PC-3 (cell line): ENCODE results near the gene GRK3. TPM values are rescaled to one million over a fixed set of nuclear protein-coding genes. Genes with fewer than 3 reads are reported as not detected.
"Not testable (repeated sequence)": the region's sequence is repeated elsewhere in the genome, so short reads cannot be mapped to it uniquely, and the experiment has no call there.

Experiments used
- ATAC-seq: fragments of 200-7000 bp; cut with Tn5 transposase; 2 replicates; pipeline ENCODE4 v1.9.1; 2020; ENCODE audit warnings: mild to moderate bottlenecking, moderate library complexity
- BruUV-seq: library from RNA; stranded (reverse); fragments of 400-500 nt; replicated peaks from 2 replicates; lab custom pipeline; 2021; lab: Mats Ljungman, UMichigan
- CTCF ChIA-PET: fragments of 300-600 bp; sonication (Branson Sonifier 250); formaldehyde crosslinking; loops from one replicate; lab custom pipeline; 2022; ENCODE audit warnings: antibody characterized with exemption; lab: Charles Lee
- POLR2A ChIA-PET: fragments of 300-600 bp; sonication (Branson Sonifier 250); formaldehyde crosslinking; loops from one replicate; lab custom pipeline; 2022; ENCODE audit warnings: antibody characterized with exemption; ENCODE audit not compliant: unreplicated experiment; lab: Charles Lee
- DNase-seq: peaks from one replicate; pipeline ENCODE4 v3.0.0-alpha.2; 2015
- H2AFZ ChIP-seq: fragments of 300-600 bp; sonication (generic); 2 replicates; pipeline ENCODE4 v1.6.0; 2016; ENCODE audit warnings: antibody characterized with exemption, low read length
- H3F3A ChIP-seq: fragments of 300-600 bp; sonication (generic); one replicate; pipeline ENCODE4 v1.6.0; 2017; ENCODE audit warnings: antibody characterized with exemption, low read length, control low read depth, mild to moderate bottlenecking; ENCODE audit not compliant: unreplicated experiment
- H3K27ac ChIP-seq: fragments of 300-600 bp; sonication (generic); 2 replicates; pipeline ENCODE4 v1.5.1; 2016; ENCODE audit warnings: mild to moderate bottlenecking, low read length
- H3K27me3 ChIP-seq: fragments of 300-600 bp; sonication (generic); 2 replicates; pipeline ENCODE4 v1.6.1; 2016; ENCODE audit warnings: low read length, mixed read lengths
- H3K36me3 ChIP-seq: fragments of 300-600 bp; sonication (generic); 2 replicates; pipeline ENCODE4 v1.6.1; 2016; ENCODE audit warnings: low read depth, mixed run types, low read length, mixed read lengths
- H3K4me1 ChIP-seq: fragments of 300-600 bp; sonication (generic); 2 replicates; pipeline ENCODE4 v1.5.1; 2016; ENCODE audit warnings: low read length; ENCODE audit not compliant: insufficient read depth
- H3K4me2 ChIP-seq: fragments of 300-600 bp; sonication (generic); 2 replicates; pipeline ENCODE4 v1.6.0; 2016; ENCODE audit warnings: low read length
- H3K4me3 ChIP-seq: fragments of 300-600 bp; sonication (generic); 2 replicates; pipeline ENCODE4 v1.5.1; 2016; ENCODE audit warnings: mild to moderate bottlenecking, low read length, mixed read lengths
- H3K79me2 ChIP-seq: fragments of 300-600 bp; sonication (generic); 2 replicates; pipeline ENCODE4 v1.6.1; 2017; ENCODE audit warnings: low read length, mixed read lengths
- H3K9ac ChIP-seq: fragments of 300-600 bp; sonication (generic); 2 replicates; pipeline ENCODE4 v1.6.0; 2016; ENCODE audit warnings: mild to moderate bottlenecking, low read length
- H3K9me2 ChIP-seq: fragments of 300-600 bp; sonication (generic); replicated peaks from 2 replicates; pipeline ENCODE4 v1.6.1; 2016; ENCODE audit warnings: mixed run types, low read length, mixed read lengths
- H3K9me3 ChIP-seq: fragments of 300-600 bp; sonication (generic); 2 replicates; pipeline ENCODE4 v1.6.1; 2016; ENCODE audit warnings: low read length, mixed read lengths
- H4K20me1 ChIP-seq: fragments of 300-600 bp; sonication (generic); 2 replicates; pipeline ENCODE4 v1.6.1; 2016; ENCODE audit warnings: low read length, mixed read lengths
- CTCF ChIP-seq: fragments of 300-600 bp; sonication (generic); conservative IDR thresholded peaks from 2 replicates; pipeline ENCODE4 v1.5.1; 2017; ENCODE audit warnings: antibody characterized with exemption, low read depth, mild to moderate bottlenecking, low read length
- EZH2 ChIP-seq: fragments of 300-600 bp; sonication (generic); IDR thresholded peaks from one replicate; pipeline ENCODE4 v1.6.1; 2017; ENCODE audit warnings: antibody characterized with exemption, mild to moderate bottlenecking, low read length; ENCODE audit not compliant: unreplicated experiment
- intact Hi-C: fragments of 100-400 bp; cut with micrococcal nuclease; formaldehyde crosslinking; loops from 2 replicates; pipeline ENCODE4 v1.9.0; 2023
- total RNA-seq: library from RNA; depleted of rRNA; stranded (reverse); fragments of >200 nt; gene quantifications from 2 replicates; pipeline ENCODE4 v1.2.3, GENCODE V29; 2014

GRK3 gene
- total RNA-seq, 1 experiment from 2014 or later, result under 0.01 TPM

- intact Hi-C loops, H3K9ac ChIP-seq, H3K9me3 ChIP-seq, H3K27ac ChIP-seq, H3K4me2 ChIP-seq, ATAC-seq, CTCF ChIA-PET, BruUV-seq, H3K79me2 ChIP-seq, DNase-seq, H3K36me3 ChIP-seq, H3K9me2 ChIP-seq, H4K20me1 ChIP-seq, H3F3A ChIP-seq, H3K4me1 ChIP-seq, H3K4me3 ChIP-seq, H2AFZ ChIP-seq, POLR2A ChIA-PET: not testable (repeated sequence)
- peaks cover 38% of the 10 kb centered on the region for H3K27me3 ChIP-seq
Observed at GRCh38 chr22:25561182-25561581, 3.3 kb upstream of the GRK3 start.

DNA sequence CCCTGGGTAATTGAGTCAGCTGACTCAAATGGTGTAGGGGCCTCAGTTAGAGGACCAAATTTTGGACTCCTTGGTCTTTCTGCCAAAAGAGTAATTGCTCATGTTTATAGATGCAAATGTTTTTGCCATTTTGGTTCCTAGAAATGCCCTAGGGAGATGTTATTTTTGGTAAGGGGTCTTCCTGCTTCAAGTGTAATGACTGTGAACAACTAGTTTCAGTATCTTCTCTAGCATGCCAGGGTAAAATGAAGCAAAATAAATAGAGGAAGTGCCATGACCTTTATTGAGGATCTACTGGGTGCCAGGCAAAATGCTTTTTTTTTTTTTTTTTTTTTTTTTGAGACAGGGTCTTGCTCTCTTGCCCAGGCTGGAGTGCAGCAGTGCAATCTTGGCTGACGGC is 2.5 kb upstream of the GRK3 start:
- H3K79me2 ChIP-seq, H3F3A ChIP-seq, H3K36me3 ChIP-seq, DNase-seq, POLR2A ChIA-PET, H3K4me2 ChIP-seq, H4K20me1 ChIP-seq, H3K9me2 ChIP-seq, CTCF ChIA-PET, H3K9me3 ChIP-seq, H3K4me3 ChIP-seq, H3K9ac ChIP-seq, ATAC-seq, intact Hi-C loops, H3K4me1 ChIP-seq, H2AFZ ChIP-seq, H3K27ac ChIP-seq, BruUV-seq: not testable (repeated sequence)
- peaks cover 42% of the 10 kb centered on the region for H3K27me3 ChIP-seq

DNA sequence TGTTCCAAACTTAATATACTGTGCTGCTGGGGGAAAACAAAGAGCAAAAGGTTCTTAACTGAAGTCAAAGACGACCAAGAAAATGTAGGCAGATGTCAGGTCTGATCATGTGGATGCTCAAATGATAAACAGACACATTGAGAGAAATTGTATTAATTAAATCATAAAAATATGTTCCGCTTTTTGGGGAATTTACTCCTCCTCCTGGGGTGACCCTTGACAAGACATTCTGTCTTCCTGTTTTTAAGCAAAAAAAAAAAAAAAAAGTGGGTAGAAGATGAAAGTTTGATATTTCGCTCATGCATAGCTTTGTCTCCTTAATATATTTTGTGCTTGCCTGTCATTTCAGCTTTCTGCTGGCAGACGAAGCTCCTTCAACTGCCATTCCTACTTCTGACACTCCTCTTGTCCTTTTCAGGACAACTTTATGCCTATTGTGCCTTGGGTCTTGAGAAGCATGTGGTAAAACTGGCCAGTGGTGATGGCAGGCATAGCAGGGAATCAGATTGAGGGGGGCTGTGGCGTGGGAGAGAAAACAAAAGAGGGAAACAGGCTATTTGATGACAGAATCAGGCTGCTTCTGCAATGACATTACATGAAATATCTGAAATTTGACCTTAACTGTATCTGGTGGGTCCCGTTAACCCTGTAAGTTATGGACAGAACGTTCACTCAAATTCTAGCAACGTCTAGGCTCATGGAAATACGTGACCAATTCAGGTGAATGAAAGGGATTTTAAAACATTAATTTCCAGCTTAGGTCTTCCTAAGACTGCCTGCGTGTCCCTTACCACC is 1.3 kb upstream of the GRK3 start:
- CTCF ChIA-PET, H3K4me3 ChIP-seq, POLR2A ChIA-PET: not testable (repeated sequence)

GRCh38 chr22:25563761-25564319 is 635 bp upstream of the GRK3 start:
- Histone ChIP-seq H3K27ac (no peak overlapping the region), H3K27me3 (peaks cover 50% of the 10 kb centered on the region), H3K9ac (no peak overlapping the region), H3K4me1 (no peaks in the 10 kb centered on the region), H3K36me3 (no peaks in the 10 kb centered on the region), H3K9me2 (no peaks in the 10 kb centered on the region), H3K9me3 (no peaks in the 10 kb centered on the region), H3K4me2 (no peak overlapping the region), H4K20me1 (no peaks in the 10 kb centered on the region), H3K79me2 (no peaks in the 10 kb centered on the region), H2AFZ (no peak overlapping the region), H3K4me3 (no peak overlapping the region), H3F3A (no peaks in the 10 kb centered on the region)
- TF ChIP-seq CTCF, result no peak
- peak; percentile 37 for TF ChIP-seq EZH2
- POLR2A ChIA-PET, result no interaction called here
- intact Hi-C loops, result no loop called here
- DNase-seq, result no peak
- ATAC-seq, result no peak
- no TSS peak for BruUV-seq
- CTCF ChIA-PET, result no interaction called here

More for the DNA sequence above, 1.3 kb upstream of the GRK3 start:
- H3K9me2 ChIP-seq, intact Hi-C loops, BruUV-seq, ATAC-seq, H3K27ac ChIP-seq, H2AFZ ChIP-seq, H3K4me1 ChIP-seq, H3K9me3 ChIP-seq, H4K20me1 ChIP-seq, H3K36me3 ChIP-seq, H3K79me2 ChIP-seq, DNase-seq, H3F3A ChIP-seq, H3K4me2 ChIP-seq, H3K9ac ChIP-seq: not testable (repeated sequence)
- peaks cover 48% of the 10 kb centered on the region for H3K27me3 ChIP-seq
